Choroid plexus epithelial cell (primary cell): ENCODE data around the gene RPTOR.

Experiments used
- DNase-seq: peaks from one replicate; pipeline ENCODE4 v3.0.0-alpha.2; 2010; ENCODE audit warnings: low read depth
- H3K4me3 ChIP-seq: 2 replicates; pipeline ENCODE4 v1.5.1; 2011; ENCODE audit warnings: low read depth, mild to moderate bottlenecking, control low read depth, low read length, moderate library complexity
- CTCF ChIP-seq: conservative IDR thresholded peaks from 2 replicates; pipeline ENCODE4 v1.5.1; 2011; ENCODE audit warnings: low read depth, mild to moderate bottlenecking, control low read depth, inconsistent platforms, low read length, moderate library complexity

Gene RPTOR

GRCh38 chr17:80960797-80961452 is 416.3 kb downstream of the RPTOR start:
- DNase-seq = no peak
- no peak overlapping the region for H3K4me3 ChIP-seq
- no peak for TF ChIP-seq CTCF

- no peak for DNase-seq
- H3K4me3 ChIP-seq = no peak overlapping the region
- TF ChIP-seq CTCF = no peak
Measured at GRCh38 chr17:80961541-80962330, 417.1 kb downstream of the RPTOR start.

- H3K4me3 ChIP-seq = no peak overlapping the region
- DNase-seq = no peak
- no peak for TF ChIP-seq CTCF
Measured at GRCh38 chr17:80962356-80963329, 418.0 kb downstream of the RPTOR start.

- no peak for TF ChIP-seq CTCF
- no peak for DNase-seq
- no peak overlapping the region for H3K4me3 ChIP-seq
Measured at GRCh38 chr17:80963812-80964543, 419.3 kb downstream of the RPTOR start.

GRCh38 chr17:80964544-80964856 is 419.9 kb downstream of the RPTOR start:
- no peak for DNase-seq
- TF ChIP-seq CTCF = no peak
- no peak overlapping the region for H3K4me3 ChIP-seq

- no peak for TF ChIP-seq CTCF
- no peak for DNase-seq
- no peak overlapping the region for H3K4me3 ChIP-seq
Measured at GRCh38 chr17:80964859-80965580, 420.4 kb downstream of the RPTOR start.
